Hepatic stellate cell (primary cell): ENCODE data around the gene GNB1L.

ENCODE experiments used
- DNase-seq: peaks from one replicate; pipeline ENCODE4 v3.0.0; 2011; ENCODE audit warnings: low spot score

GNB1L gene, protein sequence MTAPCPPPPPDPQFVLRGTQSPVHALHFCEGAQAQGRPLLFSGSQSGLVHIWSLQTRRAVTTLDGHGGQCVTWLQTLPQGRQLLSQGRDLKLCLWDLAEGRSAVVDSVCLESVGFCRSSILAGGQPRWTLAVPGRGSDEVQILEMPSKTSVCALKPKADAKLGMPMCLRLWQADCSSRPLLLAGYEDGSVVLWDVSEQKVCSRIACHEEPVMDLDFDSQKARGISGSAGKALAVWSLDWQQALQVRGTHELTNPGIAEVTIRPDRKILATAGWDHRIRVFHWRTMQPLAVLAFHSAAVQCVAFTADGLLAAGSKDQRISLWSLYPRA

DNA sequence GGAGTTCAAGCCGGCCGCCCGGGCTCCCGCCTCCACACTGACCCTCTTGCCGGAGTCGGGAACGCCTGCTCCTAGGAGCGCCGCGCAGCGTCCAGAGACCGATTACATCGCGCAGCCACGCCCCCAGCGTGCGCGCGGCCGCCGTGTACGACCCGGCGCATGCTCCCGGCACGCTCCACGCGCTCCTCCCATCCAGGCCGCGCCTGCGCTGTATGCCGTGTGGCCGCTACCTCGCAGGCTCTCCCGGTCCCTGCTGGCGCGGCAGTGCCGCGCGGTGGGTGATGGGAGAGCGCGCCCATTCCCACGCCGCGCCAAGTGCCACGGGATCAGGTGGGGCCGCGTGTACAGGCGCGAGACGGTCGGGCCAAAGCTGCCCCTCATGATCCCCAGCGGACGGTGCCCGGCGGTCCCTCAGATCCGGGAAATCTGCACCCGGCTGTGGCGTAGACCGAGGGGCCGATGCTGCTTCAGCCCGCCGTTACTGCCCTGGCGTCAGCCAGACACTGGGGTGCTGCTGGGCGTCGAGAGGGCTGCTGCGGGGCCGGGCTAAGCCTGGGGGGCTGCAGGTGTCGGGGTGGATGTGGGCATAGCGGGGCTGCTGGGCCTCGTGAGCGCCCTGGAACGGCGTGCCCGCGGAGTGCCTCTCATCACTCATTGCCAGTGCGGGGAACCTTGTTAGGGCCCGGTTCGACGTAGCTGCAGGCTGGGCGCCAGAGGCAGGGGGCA lies at the start of gene GNB1L, which contains the start of gene RTL10:
Gene GNB1L, minus strand, starts transcription at position 97 of the 726 bp plus-strand sequence. CDS start 33,519 bp downstream, outside the sequence.
Gene RTL10, minus strand, starts transcription at position 97 of the 726 bp plus-strand sequence. CDS start 2,613 bp downstream, outside the sequence.
- peak; percentile 98 for DNase-seq

DNA sequence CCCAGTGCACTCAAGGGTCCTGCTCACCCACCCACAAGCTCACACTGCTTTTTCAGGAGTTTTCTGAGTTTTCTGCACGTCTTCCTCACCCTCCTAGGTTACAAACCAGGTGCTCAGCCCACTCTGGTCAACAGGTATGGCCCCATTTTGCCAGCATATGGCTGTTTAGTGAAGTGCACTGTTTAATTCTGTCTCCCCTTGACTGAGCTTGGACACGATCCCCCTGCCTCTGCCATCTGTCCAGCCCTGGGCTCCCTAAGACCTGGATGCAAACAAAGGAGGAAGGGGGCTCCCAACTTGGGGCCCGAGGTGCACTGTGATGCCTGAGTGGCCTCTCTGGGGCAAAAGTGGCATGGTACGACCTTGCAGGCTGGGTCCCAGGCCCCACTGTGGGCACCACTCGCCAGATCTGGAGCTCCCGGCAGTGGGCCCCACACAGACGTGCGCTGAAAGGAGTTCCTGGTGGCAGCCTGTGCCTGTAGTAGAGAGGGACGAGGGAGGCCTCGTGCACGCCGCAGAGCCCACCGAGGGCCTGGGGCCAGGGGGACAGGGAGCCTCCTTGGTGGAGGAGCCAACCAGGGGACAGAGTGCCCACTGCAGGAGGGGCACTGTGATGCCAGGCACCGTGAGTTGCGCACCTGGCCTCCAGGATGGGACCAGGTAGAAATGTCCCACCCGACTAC lies 49.6 kb upstream of the GNB1L start:
- no peak for DNase-seq

DNA sequence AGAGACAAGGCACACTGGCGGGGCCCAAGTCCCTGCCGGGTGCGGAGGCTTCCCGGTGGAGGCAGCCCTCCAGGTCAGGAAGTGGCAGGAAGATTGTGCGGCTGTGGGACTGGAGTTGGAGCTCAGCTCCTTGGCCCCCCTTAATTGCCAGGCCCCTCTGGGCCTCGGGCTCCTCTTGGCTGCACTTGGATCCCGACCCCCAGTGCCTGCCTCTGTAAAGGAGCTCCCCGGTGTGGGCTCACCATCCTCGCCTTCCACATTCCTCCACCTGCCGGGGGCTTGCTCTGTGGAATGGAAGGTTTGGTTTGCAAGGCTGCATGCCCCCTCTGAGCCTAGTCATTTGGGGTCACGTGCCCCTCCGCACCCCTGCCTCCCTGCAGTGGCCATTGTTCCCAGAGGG lies 48.8 kb upstream of the GNB1L start:
- no peak for DNase-seq

DNA sequence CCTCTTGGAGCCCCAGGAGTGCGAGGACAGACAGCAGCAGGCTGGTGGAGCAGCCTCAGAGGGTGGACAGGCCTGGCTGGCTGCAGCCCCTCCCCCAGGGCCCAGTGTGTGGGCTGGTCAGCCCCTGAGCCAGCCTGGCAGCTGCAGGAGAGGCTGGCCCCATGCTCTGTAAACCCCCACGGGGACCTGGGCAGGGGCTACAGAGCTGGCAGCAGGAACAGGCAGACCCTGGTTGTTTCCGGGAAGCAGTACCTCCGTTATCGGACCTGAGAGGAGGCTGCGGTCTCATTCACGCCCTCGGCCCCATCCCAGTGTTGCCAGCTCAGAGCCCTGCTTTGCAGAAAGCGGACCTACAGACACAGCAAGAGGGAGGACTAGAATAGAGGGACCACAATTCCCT lies 48.4 kb upstream of the GNB1L start:
- DNase-seq = no peak

DNA sequence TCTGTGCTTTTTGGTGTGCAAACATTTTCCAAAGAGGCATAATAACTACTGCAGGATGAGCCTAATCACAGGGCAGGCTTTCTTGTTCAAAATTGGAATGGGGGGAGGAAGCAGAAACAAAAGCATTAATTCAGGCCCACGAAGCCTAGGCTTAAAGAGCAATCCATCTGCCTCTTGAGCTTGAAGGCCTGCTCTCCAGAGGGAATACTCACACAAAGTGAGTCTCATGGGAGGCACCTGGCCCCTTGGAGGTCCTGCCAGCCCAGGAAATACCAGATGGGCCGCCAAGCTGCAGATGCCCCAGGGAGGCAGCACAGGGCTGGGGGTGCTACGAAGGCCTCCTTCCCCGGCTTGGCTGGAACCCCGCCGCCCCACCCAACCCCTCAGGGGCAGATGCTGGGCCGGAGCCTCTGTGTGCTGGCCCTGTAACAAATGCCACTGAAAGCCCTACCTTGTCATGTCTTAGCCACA lies 47.6 kb upstream of the GNB1L start:
- no peak for DNase-seq

DNA sequence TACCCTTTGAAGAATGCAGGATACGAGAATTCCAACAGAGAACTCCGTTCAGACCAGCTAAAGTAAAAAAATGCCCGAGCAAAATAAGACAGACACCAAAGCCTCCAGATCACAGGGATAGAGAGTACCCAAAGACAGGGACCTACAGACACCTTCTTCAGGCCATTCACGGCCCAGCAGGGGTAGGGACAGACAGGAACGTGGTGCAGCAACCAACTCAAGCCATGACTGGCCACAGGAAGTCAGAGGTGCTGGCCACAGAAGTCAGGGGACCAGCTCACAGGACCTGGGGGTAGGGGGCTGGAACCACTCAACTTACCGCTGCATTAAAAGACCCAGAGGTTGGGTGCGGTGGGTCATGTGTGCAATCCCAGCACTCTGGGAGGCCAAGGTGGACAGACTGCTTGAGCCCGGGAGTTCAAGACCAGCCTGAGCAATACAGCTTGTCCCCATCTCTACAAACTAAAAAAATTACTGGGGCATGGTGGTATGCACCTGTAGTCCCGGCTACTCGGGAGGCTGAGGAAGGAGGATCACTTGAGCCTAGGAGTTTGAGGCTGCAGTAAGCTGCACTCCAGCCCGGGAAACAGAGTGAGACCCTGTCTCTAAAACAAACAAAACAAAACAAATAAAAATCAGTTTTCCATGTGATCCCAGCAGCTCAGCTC lies 47.0 kb upstream of the GNB1L start:
- DNase-seq = no peak

DNA sequence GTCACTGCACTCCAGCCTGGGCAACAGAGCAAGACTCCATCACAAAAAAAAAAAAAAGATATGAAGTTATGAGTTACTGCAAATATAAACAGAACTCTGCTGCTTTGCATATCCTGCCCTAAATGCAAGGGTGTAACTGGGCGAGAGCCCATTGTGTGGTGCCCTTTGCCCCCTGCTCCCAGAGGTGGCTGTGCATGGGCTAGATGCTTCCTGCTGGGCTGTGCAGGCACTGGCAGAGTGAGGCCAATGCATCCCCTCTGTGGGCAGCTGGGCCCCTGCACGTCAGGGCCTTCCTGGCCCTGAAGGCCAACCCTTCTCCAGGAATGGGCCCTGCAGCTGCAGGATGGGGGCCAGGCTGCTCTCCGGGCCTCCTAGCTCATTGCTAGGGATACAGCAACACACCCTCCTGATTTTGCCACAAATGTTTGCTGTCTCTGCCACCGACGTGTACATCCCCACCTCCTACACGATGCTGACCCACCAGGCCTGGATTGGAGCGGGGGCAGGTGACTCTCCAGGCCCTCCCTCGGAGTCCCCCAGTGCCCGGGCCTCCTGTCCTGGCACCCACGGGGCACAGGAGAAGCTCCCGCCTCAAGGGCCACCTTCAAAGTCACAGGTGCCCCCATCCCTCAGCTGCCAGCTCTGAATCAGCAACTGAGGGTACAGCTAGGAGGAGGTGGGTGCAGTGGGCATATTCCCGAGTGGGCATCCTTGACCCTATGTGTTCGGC lies 46.2 kb upstream of the GNB1L start:
- no peak for DNase-seq

DNA sequence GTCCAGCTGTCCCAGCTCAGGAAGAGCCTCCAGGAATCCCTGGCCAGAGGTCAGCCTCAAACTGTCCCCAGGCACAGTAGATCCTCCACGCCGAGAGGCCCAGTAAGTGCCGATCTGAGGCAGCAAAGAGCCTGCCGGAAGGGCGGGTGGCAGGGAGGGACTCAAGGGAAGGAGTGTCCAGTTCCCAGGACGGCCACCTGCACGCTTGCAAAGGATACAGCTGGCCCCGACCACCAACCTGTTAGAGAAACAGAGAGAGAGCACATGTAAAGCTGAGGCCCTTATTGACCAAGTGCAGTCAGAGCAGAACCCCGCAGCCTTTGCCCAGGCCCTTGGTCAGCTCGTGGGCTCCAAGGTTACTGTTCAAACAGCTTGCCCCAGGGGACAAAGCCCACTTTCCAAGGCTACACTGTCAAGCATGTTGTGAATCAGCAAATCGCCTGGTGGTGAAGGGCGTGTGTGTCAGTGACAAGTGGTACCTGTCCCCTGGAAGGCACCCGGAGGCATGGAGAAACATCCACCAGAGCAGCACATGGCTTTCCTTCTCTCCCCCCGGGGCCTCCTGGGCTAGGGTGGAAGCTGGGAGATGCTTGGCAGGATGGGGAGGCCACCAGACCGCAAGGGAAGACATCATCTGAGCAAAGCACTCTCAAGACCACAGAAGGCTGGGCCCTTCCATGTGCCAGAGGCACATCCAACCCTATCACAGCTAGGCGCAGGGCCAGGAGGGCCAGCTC lies 44.3 kb upstream of the GNB1L start:
- DNase-seq = no peak

DNA sequence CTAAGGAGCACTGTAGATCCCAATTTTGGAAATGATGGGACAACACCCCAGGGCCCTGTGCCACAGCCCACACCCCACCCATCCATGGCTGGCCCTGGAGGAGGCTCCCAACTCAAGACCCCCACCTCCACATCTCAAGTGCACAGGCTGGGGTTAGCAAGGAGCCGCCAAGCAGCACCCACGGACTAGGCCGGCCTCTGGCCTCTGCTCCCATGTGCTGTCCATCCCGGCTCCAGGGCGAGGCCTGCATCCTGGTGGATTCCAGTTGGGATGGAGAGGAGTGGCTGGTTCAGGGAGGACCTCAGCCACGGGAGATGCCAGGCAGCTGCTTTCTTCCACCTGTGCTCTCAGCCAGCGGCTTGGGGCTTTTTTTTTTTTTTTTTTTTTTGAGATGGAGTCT lies 43.5 kb upstream of the GNB1L start:
- DNase-seq = no peak

DNA sequence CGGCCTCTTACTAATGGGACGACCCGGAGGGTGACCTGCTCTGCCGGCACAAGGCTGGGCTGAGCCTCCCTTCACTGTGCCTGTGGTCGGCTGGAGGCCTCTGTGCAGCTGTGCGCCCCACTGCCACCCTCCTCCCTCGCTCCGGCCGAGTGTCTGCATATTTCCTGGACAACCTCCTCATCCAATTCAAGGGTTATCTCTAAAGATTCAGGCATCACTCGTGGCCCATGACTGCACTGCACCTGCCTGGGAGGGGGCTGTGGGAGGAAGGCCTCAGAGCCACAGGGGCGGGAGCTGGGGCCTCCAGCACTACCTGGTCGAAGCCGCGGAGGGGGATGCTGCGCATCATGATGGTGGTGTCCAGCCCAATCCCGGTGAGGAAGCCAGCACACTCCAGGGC lies 43.1 kb upstream of the GNB1L start:
- no peak for DNase-seq

DNA sequence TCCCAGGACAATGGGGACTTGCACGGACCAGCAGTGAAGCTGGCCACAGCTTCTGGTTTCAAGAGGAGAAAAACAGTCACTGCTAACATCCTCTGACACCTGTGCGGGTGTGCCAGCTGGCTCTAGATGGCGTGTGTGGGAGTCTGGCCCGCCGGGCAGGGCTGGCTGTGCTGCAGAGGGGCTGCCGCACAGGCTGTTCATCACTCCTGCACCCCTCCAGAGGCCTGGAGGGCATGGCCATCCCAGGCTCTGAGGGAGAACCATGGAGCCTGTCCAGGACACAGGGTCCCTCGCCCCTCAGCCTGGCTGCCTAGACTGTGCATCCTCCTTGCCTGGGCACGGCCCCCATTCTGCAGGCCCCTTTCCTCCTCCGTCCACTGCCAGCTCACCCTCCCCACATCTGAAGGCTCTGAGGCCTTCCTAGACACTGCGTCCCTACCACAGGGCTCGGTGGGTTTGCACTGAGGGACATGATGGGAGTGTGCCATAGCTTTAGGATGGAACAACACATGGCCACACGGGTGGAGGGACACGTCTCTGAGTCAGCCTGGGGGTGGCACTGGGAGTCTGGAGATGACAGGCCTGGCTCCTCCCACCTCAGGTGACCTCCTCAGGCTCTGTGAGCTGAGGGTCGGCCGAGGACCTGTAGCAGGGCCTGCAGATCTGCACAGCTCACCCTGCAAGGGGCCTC lies 42.1 kb upstream of the GNB1L start:
- DNase-seq = no peak

DNA sequence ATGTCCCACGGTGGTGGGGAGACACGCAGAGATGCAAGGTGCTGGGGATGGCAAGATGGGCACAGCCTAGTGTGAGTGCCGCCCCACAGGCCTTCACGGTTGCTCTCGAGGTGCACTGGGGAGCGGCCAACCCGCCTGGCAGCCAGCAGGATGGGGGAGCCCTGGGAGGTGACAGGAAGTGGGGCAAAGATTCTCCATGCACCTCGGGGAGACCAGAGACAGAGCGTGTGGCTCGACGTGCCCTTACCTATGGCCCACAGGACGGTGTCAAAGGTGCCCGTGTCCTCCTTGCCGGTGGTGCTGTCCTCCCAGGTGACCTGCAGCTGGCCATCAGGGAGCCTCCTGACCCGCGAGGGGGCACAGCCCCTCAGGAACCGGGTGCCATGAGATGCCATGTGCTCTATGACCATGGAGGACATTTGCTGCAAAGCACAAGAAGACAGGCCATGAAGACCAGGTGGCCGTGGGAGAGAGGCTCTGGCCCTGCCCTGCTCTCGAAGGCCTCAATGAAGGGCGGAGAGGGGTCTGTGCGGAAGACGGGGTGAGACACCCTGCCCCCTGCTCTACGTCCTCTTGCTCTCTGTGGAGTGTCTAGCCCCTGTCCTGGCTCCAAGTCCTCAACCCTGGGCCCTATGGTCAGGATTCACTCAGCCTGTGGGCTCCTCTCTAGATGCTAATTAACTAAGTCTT lies 40.6 kb upstream of the GNB1L start:
- no peak for DNase-seq

DNA sequence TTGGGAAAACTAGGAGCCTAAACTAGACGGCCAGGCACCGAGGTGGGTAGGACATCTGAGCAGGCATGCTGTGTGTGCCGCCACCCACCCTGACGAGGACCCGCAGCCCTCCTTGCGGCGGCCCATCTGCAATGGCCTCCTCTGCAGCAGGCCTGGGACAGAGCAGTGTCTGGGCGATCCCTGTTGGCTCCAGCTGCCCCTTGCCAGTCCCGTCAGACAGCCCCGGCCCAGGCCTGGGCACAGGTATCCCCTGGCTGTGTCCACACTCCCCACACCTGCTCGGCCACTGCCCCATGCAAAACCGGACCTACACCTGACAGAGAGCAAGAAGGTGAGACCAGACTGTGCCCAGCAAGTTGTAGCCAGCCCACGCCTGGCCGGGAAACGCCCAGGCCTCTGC lies 38.7 kb upstream of the GNB1L start:
- no peak for DNase-seq

DNA sequence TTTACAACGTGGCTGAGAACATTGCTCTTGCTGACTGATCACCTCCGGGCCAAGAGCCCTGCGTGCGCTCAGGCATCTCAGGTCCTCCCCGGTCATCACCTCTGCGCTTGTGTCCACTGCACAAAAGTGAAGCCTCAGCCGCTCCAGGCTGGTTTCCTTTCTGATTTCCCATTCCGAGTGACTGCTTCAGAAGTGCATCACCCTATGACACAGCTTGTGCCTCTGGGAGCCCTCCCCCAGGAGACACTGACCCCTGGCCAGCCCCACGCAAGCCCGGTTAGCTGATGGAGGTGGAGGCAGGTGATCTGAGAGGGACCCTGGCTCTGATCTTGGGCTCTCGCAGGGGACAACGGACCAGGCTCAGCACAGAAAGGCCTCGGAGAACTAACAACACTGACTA lies 38.3 kb upstream of the GNB1L start:
- no peak for DNase-seq

DNA sequence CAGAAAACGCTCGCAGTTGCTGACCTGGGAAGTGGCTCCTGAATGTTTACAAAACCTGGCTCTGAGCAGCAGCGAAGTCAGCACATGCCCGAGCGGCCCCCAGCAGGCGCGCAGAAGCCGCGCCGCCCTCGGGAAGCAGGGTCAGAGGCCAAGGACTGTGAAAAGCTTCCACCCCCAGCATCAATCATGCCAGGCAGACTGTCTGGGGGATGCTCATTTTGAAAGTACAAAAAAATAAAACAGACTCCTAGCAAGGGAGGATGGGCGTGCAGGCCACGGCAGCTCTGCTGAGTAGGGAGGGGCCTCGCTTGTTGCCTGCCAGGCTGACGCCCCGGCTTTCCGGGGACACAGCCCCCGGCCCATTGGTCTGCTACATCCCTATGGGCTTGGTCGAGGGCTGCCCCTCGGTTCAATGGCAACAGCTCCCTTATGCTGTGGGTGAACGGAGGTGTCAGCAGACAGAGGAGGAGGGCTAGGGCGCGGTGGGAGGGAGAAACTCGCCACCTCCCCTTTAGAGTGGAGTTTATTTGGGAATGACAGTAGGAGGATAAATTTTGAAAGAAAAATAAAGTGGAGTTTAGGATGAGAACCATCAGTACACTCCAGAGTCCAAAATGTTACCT lies 37.7 kb upstream of the GNB1L start:
- no peak for DNase-seq

DNA sequence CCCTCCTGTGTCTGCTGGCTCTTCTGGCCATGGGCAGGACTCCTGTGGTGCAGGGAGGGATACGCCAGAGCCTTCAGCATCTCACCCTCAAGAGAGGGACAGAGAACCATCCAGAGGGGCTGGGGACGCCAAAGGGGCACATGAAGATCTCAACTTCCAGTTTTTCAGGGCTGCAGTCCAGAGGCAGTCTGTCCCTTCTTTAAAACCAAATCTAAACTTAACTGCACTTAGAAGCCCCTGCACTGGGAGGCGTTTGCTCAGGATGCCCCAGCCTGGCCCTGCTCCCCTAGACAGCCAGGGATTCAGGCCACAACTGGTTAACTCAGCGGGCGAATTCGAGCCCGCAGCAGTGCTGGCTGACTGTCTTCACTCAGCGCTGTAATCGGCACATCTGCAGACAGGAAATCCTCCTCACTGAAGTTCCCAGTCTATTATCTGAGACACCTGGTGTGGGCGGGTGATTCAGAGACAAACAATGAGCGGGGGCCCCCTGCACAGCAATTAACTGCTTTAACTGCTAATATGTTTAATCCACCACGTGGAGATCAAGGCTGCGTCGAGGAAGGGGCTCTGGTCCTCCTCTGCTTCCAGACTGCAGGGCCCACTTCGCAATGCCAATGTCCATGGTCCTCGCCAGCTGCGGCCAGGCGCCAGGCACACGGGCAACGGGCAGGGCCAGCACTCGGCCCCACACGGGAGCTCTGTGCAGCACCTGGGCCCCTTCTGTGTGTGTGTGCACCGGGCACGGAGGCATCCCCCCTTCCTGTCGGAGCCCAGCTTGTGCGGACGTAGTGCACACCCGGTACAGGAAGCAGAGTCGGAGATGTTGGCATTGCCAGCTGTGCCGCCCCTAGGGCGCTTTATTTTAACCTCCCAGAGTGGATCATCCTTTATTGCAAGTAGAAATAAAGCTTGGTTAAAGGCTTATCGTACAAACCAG lies 36.9 kb upstream of the GNB1L start:
- peak; percentile 65 for DNase-seq

DNA sequence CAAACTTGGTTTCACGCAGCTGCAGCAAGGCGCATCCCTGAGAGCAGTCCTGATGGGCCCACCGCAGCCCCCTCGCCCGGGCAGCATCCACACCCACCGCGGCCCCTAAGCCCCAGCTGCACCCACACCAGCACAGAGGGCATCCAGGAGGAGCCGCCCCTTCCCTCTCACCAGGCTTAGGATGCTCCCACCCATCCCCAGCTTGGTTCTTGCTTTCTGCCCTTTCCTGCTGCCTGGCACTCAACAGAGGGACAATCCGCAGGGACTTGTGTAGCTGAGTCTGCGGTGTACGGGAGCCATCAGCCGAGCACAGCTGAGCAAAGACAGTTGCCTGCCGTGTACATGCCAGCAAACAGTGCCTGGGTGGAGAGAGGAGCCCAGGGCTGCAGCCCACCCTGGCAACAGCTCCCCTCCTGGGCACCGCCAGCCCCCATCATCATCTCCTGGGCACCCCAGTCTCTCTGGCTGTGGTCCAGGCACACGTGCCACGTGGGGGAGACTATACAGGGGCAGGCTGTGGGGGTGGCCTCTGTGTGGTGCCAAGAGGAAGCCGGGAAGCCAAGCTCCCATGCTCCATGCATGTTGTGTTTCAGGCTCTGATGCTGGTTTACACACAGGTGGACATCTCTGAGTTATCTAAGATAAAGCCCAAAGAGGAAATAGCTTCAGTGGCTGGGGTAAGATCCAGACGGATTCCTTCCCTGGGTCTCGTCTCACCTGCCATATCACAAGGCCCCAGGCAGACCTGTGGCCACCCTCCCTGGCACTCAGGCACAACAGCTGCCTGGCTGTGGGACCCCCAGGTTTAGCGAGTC lies 36.0 kb upstream of the GNB1L start:
- DNase-seq = no peak
